ENCODE results near the gene GPR75. TPM values are rescaled to one million over a fixed set of nuclear protein-coding genes. Genes with fewer than 3 reads are reported as not detected.
A peak's percentile ranks its signal among the peaks of the same experiment; 100 is the strongest.

The GPR75 gene
- total RNA-seq, 3 donors from 2014 or later (not counting 1 experiment from before 2014, with no cell fraction given): 3.8 to 4.9 (median 4.1) TPM

DNA sequence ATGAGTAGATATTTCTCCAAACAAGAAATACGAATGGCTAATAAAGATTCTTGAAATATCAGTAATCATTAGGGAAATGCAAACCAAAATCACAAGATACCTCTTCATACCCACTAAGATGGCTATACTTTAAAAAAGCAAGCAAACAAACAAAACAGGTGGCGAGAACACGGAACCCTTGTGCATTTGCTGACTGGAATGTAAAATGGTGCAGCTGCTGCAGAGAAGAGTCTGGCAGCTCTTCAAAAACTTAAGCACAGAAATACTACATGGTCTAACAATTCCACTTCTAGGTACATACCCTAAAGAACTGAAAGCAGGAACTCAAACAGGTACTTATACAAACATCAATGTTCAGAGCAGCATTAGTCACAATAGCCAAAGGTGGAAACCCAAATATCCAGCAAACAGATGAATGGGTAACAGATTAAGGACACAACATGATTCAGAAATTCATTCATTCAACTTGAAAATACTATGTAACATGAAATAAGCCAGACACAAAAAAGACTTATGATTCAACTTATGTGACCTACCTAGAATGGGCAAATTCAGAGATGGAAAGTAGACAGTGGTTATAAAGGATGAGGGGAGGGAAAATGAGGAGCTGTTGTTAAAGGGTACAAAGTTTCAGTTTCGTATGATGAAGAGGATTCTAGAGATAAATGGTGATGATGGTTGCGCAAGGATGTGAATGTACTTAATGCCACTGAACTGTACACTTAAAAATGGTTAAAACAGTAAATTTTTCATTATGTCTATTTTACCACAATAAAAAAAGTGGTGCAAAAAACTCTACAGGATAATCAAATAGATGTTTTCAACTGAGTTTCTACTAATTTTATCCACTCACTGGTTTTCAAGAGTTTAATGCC lies 26.9 kb upstream of the GPR75 start:
- Histone ChIP-seq H3K4me1 (ENCODE audit: control insufficient read depth, insufficient read depth, low read length) (no peaks in the 10 kb centered on the region), H3K27ac (ENCODE audit: low read length) (no peak overlapping the region), H3K27me3 (ENCODE audit: control insufficient read depth, insufficient read depth, low read length) (no peaks in the 10 kb centered on the region), H3K9me3 (ENCODE audit: control insufficient read depth, insufficient read depth, low read length) (no peaks in the 10 kb centered on the region), H3K36me3 (ENCODE audit: control insufficient read depth, insufficient read depth, low read length) (peaks cover 84% of the 10 kb centered on the region), H3K4me3 (ENCODE audit: low read length) (no peak overlapping the region)
- peak overlapping the region; percentile 27 to 42 for H3K27ac Mint-ChIP-seq
- no peak for DNase-seq
- H3K4me3 Mint-ChIP-seq: no peak overlapping the region
- H3K9me3 Mint-ChIP-seq: no peaks in the 10 kb centered on the region
- intact Hi-C loops (cut with micrococcal nuclease): no loop called here
- ATAC-seq: no peak
- no peaks in the 10 kb centered on the region for H3K27me3 Mint-ChIP-seq (ENCODE audit: low read depth in 2 of 2)
- peaks cover 0 to 17% of the 10 kb centered on the region in 2 donors for H3K4me1 Mint-ChIP-seq
- TF ChIP-seq, protein P1, sequence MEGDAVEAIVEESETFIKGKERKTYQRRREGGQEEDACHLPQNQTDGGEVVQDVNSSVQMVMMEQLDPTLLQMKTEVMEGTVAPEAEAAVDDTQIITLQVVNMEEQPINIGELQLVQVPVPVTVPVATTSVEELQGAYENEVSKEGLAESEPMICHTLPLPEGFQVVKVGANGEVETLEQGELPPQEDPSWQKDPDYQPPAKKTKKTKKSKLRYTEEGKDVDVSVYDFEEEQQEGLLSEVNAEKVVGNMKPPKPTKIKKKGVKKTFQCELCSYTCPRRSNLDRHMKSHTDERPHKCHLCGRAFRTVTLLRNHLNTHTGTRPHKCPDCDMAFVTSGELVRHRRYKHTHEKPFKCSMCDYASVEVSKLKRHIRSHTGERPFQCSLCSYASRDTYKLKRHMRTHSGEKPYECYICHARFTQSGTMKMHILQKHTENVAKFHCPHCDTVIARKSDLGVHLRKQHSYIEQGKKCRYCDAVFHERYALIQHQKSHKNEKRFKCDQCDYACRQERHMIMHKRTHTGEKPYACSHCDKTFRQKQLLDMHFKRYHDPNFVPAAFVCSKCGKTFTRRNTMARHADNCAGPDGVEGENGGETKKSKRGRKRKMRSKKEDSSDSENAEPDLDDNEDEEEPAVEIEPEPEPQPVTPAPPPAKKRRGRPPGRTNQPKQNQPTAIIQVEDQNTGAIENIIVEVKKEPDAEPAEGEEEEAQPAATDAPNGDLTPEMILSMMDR (IDR thresholded peaks at IDR 0.05): no peak
- WGBS (ENCODE audit: insufficient coverage): 96% methylated on average over 3 of the region's 5 CpGs
- H3K36me3 Mint-ChIP-seq: peaks cover 29% of the 10 kb centered on the region

DNA sequence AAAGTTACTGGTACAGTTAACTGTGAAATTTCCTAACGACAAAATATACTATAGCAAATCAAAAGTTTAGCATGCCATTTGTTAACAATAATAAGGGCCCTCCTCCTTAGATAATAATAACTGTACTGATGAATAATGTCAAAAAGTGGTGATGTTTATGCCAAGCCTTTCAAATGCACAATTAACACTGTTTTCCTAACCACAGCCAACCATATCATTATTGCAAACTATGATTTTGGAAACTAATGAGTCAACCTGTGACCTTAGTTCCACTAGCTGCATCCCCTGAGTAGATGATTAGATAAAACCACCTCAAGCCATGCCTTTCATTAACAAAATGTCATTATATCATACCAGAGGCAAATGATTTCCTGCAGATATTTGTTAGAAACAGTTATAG lies 25.1 kb upstream of the GPR75 start:
- no peak overlapping the region for H3K27ac Mint-ChIP-seq
- peaks cover 29% of the 10 kb centered on the region for H3K36me3 Mint-ChIP-seq
- no peak for ATAC-seq

DNA sequence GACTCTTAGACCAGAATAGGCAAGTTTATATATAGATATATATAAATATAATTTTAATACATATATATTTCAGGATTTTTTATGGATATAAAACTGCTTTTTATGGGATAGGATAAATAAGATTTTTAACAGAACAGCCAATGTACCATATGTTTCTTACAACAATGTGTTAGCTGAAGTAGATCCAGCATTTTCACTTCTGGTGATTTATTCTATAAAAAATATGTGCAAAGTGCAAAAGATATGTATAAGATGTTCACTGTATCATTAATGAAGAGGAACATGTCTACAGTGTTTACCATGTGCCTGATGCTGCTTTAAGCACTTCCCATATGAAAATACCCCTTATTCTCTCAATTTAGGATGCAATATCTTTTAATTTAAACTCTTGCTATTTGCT lies 22.2 kb upstream of the GPR75 start:
- no peaks in the 10 kb centered on the region for H3K27me3 Mint-ChIP-seq (ENCODE audit: low read depth in 2 of 2)
- ATAC-seq: no peak
- DNase-seq: no peak
- peak overlapping the region in 1 of 2 donors; percentile 31 for H3K27ac Mint-ChIP-seq
- H3K27me3 ChIP-seq (ENCODE audit: control insufficient read depth, insufficient read depth, low read length): no peaks in the 10 kb centered on the region
- no peak overlapping the region for H3K4me3 ChIP-seq (ENCODE audit: low read length)
- H3K9me3 Mint-ChIP-seq: no peaks in the 10 kb centered on the region
- H3K36me3 ChIP-seq (ENCODE audit: control insufficient read depth, insufficient read depth, low read length): peaks cover 69% of the 10 kb centered on the region
- no peaks in the 10 kb centered on the region for H3K9me3 ChIP-seq (ENCODE audit: control insufficient read depth, insufficient read depth, low read length)
- H3K36me3 Mint-ChIP-seq: peaks cover 39% of the 10 kb centered on the region
- no peak overlapping the region for H3K4me3 Mint-ChIP-seq
- intact Hi-C loops (cut with micrococcal nuclease): no loop called here
- no peaks in the 10 kb centered on the region for H3K4me1 ChIP-seq (ENCODE audit: control insufficient read depth, insufficient read depth, low read length)
- TF ChIP-seq, protein P1 (IDR thresholded peaks at IDR 0.05): no peak
- H3K4me1 Mint-ChIP-seq: peaks cover 0 to 20% of the 10 kb centered on the region in 2 donors
- H3K27ac ChIP-seq (ENCODE audit: low read length): no peak overlapping the region

More for the DNA sequence above, 25.1 kb upstream of the GPR75 start:
- no peaks in the 10 kb centered on the region for H3K4me1 ChIP-seq (ENCODE audit: control insufficient read depth, insufficient read depth, low read length)
- no peak for DNase-seq
- H3K36me3 ChIP-seq (ENCODE audit: control insufficient read depth, insufficient read depth, low read length): peaks cover 77% of the 10 kb centered on the region
- no peaks in the 10 kb centered on the region for H3K27me3 ChIP-seq (ENCODE audit: control insufficient read depth, insufficient read depth, low read length)
- no peak overlapping the region for H3K4me3 Mint-ChIP-seq
- peaks cover 0 to 17% of the 10 kb centered on the region in 2 donors for H3K4me1 Mint-ChIP-seq
- H3K9me3 Mint-ChIP-seq: no peaks in the 10 kb centered on the region
- H3K9me3 ChIP-seq (ENCODE audit: control insufficient read depth, insufficient read depth, low read length): no peaks in the 10 kb centered on the region
- H3K4me3 ChIP-seq (ENCODE audit: low read length): no peak overlapping the region
- TF ChIP-seq, protein P1 (IDR thresholded peaks at IDR 0.05): no peak
- WGBS (ENCODE audit: insufficient coverage): no CpG with 5 or more reads among the region's 1 CpG
- H3K27me3 Mint-ChIP-seq (ENCODE audit: low read depth in 2 of 2): no peaks in the 10 kb centered on the region
- intact Hi-C loops (cut with micrococcal nuclease): no loop called here
- no peak overlapping the region for H3K27ac ChIP-seq (ENCODE audit: low read length)

Measured in natural killer cell (primary cell).